Heart right ventricle (tissue), 16 donors: ENCODE data around the gene PLA2G2C. TPM values are rescaled to one million over a fixed set of nuclear protein-coding genes. Genes with fewer than 3 reads are reported as not detected.

ENCODE experiments used
- ATAC-seq, 8 donors: fragments of 200-7000 bp; cut with Tn5 transposase; one replicate each; pipeline ENCODE4 v1.9.1; 2020; ENCODE audit warnings: mild to moderate bottlenecking in 8 of 8, moderate library complexity in 8 of 8, moderate number of reproducible peaks in 1 of 8
- DNase-seq, 2 donors: peaks; one replicate each; pipeline ENCODE4 v3.0.0-alpha.2; 2020
- H3K27ac ChIP-seq, 10 donors: fragments of 200-600 bp; sonication (generic) in 2 of 10; one replicate each; pipeline versions ENCODE4 v1.5.0 to v1.8.0; 2020 to 2022; ENCODE audit warnings: mild to moderate bottlenecking in 3 of 10
- H3K27me3 ChIP-seq, 7 donors: fragments of 200-600 bp; one replicate each; pipeline ENCODE4 v1.8.0; 2021 to 2022; ENCODE audit warnings: mild to moderate bottlenecking in 2 of 7
- H3K36me3 ChIP-seq, 9 donors: fragments of 200-600 bp; sonication (generic) in 1 of 9; one replicate each; pipeline versions ENCODE4 v1.5.0 to v1.8.0; 2020 to 2022; ENCODE audit warnings: mild to moderate bottlenecking in 2 of 9
- H3K4me1 ChIP-seq, 9 donors: fragments of 200-600 bp; sonication (generic) in 1 of 9; one replicate each; pipeline versions ENCODE4 v1.5.0 to v1.8.0; 2020 to 2022; ENCODE audit warnings: mild to moderate bottlenecking in 4 of 9
- H3K4me3 ChIP-seq, 10 donors: fragments of 200-600 bp; sonication (generic) in 2 of 10; one replicate each; pipeline versions ENCODE4 v1.5.0 to v1.8.0; 2020 to 2022; ENCODE audit warnings: mild to moderate bottlenecking in 7 of 10, moderate library complexity in 2 of 10
- H3K9me3 ChIP-seq, 11 donors: fragments of 200-600 bp in 10 of 11; sonication (generic) in 2 of 11; one replicate each; pipeline versions ENCODE4 v1.5.0 to v1.8.0; 2013 to 2022; ENCODE audit warnings: mild to moderate bottlenecking in 2 of 11, control low read depth in 1 of 11, moderate library complexity in 1 of 11
- CTCF ChIP-seq, 9 donors: fragments of 200-600 bp; sonication (generic) in 2 of 9; IDR thresholded peaks; one replicate each; pipeline versions ENCODE4 v1.5.0 to v1.8.0; 2021 to 2022; ENCODE audit warnings: antibody characterized with exemption in 9 of 9, mild to moderate bottlenecking in 5 of 9, moderate library complexity in 1 of 9
- WGBS, 2 donors: extraction: QIAGEN DNeasy Blood & Tissue Kit; methylation state at CpG; one replicate each; pipeline ENCODE4 v1.1.7; 2013; ENCODE audit warnings: inconsistent platforms in 1 of 2; 5-methylcytosine and 5-hydroxymethylcytosine counted together
- intact Hi-C, 10 donors: fragments of 100-400 bp; cut with DNase I; formaldehyde crosslinking; loops; one replicate each; pipeline versions ENCODE4 v1.11.1 to v1.14.2; 2022
- polyA plus RNA-seq, 2 donors: library from polyadenylated mRNA; stranded (reverse); fragments of 200-250 nt; gene quantifications; one replicate each; pipeline ENCODE4 v1.2.3, GENCODE V29; 2013
- total RNA-seq, 10 donors: library from RNA; stranded (reverse); fragmentation: NEBNext Ultra II Directional in 3 of 10; extraction: Animal tissue kit (Norgen Biotek cat#: 25700) in 3 of 10; gene quantifications; one replicate each; pipeline versions ENCODE4 v1.2.1 to v1.2.4, GENCODE V29; 2021 to 2023
- donor health status: Arrhythmogenic right ventricular cardiomyopathy.
- donor health status: ischemic (EF 13 %, LVEDD 7.1; RV severe dilation, severe dysfunction).
- donor health status: healthy with polysubstance abuse.
- donor health status: DM: no; HTN: yes; CAD: no.
- donor health status: DM: no; HTN: no; CAD: no.
- donor health status: ischemic (EF 25% LVEDD 6.9; RV normal size, moderate dysfunction).
- donor health status: ischemic (EF 25% LVEDD 5.7; RV mildly dilated, moderate dysfunction).
- donor health status: healthy.
- donor health status: DM: yes; HTN: yes; CAD: no.
- donor health status: Ischemic cardiomyopathy.
- donor health status: ischemic (EF 35%, LVEDD 5.7; RV mildly dilated, moderate dysfunction).
- donor health status: nonischemic (EF 11% LVEDD 7.7; RV severe dilation, severe dysfunction).
- donor health status: DM: yes; HTN: yes; CAD: no.
- donor health status: PGD.
- donor health status: ischemic (EF 29% LVEDD 5.4; RV normal size, mild dysfunction).
- donor health status: nonischemic (EF 23%, LVEDD 6.1; RV moderate dilation, normal function).

PLA2G2C gene
- total and polyA plus RNA-seq, 12 donors, result not detected

- Histone ChIP-seq H3K9me3 (no peaks in the 10 kb centered on the region), H3K4me3 (no peak overlapping the region), H3K27ac (no peak overlapping the region), H3K36me3 (no peaks in the 10 kb centered on the region), H3K4me1 (peaks cover 0 to 33% (median 15%) of the 10 kb centered on the region in 9 donors), H3K27me3 (peaks cover 0 to 47% (median 29%) of the 10 kb centered on the region in 7 donors)
- TF ChIP-seq CTCF (IDR thresholded peaks at IDR 0.05), result no peak
- no peak for DNase-seq
- intact Hi-C loops, result loop anchor here in 3 of 10 donors (5.0 to 10.0 kb wide), 2 partner anchors 217 to 274 kb away; partner anchors contain the start of gene PLA2G2A (in 2 of the 3)
- WGBS, 2 donors, result 83 to 89% methylated on average over 12 of the region's 12 CpGs
- ATAC-seq, result peak in 1 of 8 donors; percentile 18
These were observed 5.0 kb upstream of the PLA2G2C start for GRCh38 chr1:20191266-20191825.

- H3K27ac ChIP-seq, result no peak overlapping the region
- H3K4me1 ChIP-seq, result peaks cover 0 to 42% (median 16%) of the 10 kb centered on the region in 9 donors
- H3K27me3 ChIP-seq, result peaks cover 0 to 49% (median 38%) of the 10 kb centered on the region in 7 donors
- DNase-seq, result no peak
- H3K4me3 ChIP-seq, result no peak overlapping the region
- ATAC-seq, result no peak
- TF ChIP-seq CTCF (IDR thresholded peaks at IDR 0.05), result no peak
- 86 to 88% methylated on average over 19 of the region's 19 CpGs for WGBS, 2 donors
- H3K9me3 ChIP-seq, result no peaks in the 10 kb centered on the region
- no peaks in the 10 kb centered on the region for H3K36me3 ChIP-seq
- intact Hi-C loops, result loop anchor here in 3 of 10 donors (5.0 to 10.0 kb wide), 2 partner anchors 216 to 273 kb away; partner anchors contain the start of gene PLA2G2A (in 2 of the 3)
These were observed 4.2 kb upstream of the PLA2G2C start for GRCh38 chr1:20190256-20191160.

GRCh38 chr1:20189664-20190063, 3.3 kb upstream of the PLA2G2C start:
- Histone ChIP-seq H3K4me1 (peaks cover 0 to 43% (median 16%) of the 10 kb centered on the region in 9 donors), H3K27ac (no peak overlapping the region), H3K9me3 (no peaks in the 10 kb centered on the region), H3K4me3 (no peak overlapping the region), H3K27me3 (peaks cover 0 to 51% (median 38%) of the 10 kb centered on the region in 7 donors), H3K36me3 (no peaks in the 10 kb centered on the region)
- no peak for ATAC-seq
- DNase-seq, result no peak
- 89 to 91% methylated on average over 4 of the region's 4 CpGs for WGBS, 2 donors
- intact Hi-C loops, result loop anchor here in 3 of 10 donors (5.0 to 10.0 kb wide), 2 partner anchors 215 to 272 kb away; partner anchors contain the start of gene PLA2G2A (in 2 of the 3)
- no peak for TF ChIP-seq CTCF (IDR thresholded peaks at IDR 0.05)

GRCh38 chr1:20188455-20188817, 2.1 kb upstream of the PLA2G2C start:
- no peaks in the 10 kb centered on the region for H3K36me3 ChIP-seq
- H3K4me3 ChIP-seq, result no peak overlapping the region
- no peak for TF ChIP-seq CTCF (IDR thresholded peaks at IDR 0.05)
- intact Hi-C loops, result no loop called here
- H3K27me3 ChIP-seq, result peaks cover 0 to 51% (median 38%) of the 10 kb centered on the region in 7 donors
- H3K27ac ChIP-seq, result no peak overlapping the region
- DNase-seq (no peak), ATAC-seq (no peak)
- H3K4me1 ChIP-seq, result peaks cover 0 to 39% (median 16%) of the 10 kb centered on the region in 9 donors
- H3K9me3 ChIP-seq, result no peaks in the 10 kb centered on the region
- WGBS, 2 donors, result 65 to 66% methylated on average over 4 of the region's 4 CpGs
